NCI-H345 treated with DMSO at 0.1 percent for 48 hours (cell line): ENCODE data around the gene ALX4.

ENCODE experiments used
- DNase-seq: peaks from one replicate; lab custom pipeline; 2025; ENCODE audit not compliant: unreplicated experiment; lab: John Stamatoyannopoulos, UW

ALX4 gene

GRCh38 chr11:44309478-44310205 lies at the start of gene ALX4:
Gene ALX4 (minus strand): TSS chr11:44310139. CDS start chr11:44310062, 77 bp downstream.
- no peak for DNase-seq

GRCh38 chr11:44359162-44359561 lies 49.2 kb upstream of the ALX4 start:
- DNase-seq, result no peak

GRCh38 chr11:44358713-44359112 lies 48.8 kb upstream of the ALX4 start:
- no peak for DNase-seq

GRCh38 chr11:44357711-44358110 lies 47.8 kb upstream of the ALX4 start:
- no peak for DNase-seq

GRCh38 chr11:44356351-44356750 lies 46.4 kb upstream of the ALX4 start:
- no peak for DNase-seq

GRCh38 chr11:44351898-44352498 lies 42.1 kb upstream of the ALX4 start:
- DNase-seq, result no peak

- DNase-seq, result no peak
Measured at GRCh38 chr11:44351006-44351660, 41.2 kb upstream of the ALX4 start.

GRCh38 chr11:44349328-44349727 lies 39.4 kb upstream of the ALX4 start:
- DNase-seq, result no peak

- no peak for DNase-seq
Measured at GRCh38 chr11:44348721-44349120, 38.8 kb upstream of the ALX4 start.

GRCh38 chr11:44348114-44348513 lies 38.2 kb upstream of the ALX4 start:
- no peak for DNase-seq

- DNase-seq, result no peak
Measured at GRCh38 chr11:44347538-44347937, 37.6 kb upstream of the ALX4 start.

- DNase-seq, result no peak
Measured at GRCh38 chr11:44346983-44347382, 37.0 kb upstream of the ALX4 start.

GRCh38 chr11:44345781-44346180 lies 35.8 kb upstream of the ALX4 start:
- DNase-seq, result no peak

- DNase-seq, result no peak
Measured at GRCh38 chr11:44344921-44345320, 35.0 kb upstream of the ALX4 start.

- DNase-seq, result no peak
Measured at GRCh38 chr11:44344423-44344820, 34.5 kb upstream of the ALX4 start.

GRCh38 chr11:44343778-44344422 lies 34.0 kb upstream of the ALX4 start:
- DNase-seq, result no peak

- DNase-seq, result no peak
Measured at GRCh38 chr11:44342616-44343015, 32.7 kb upstream of the ALX4 start.

- DNase-seq, result no peak
Measured at GRCh38 chr11:44340656-44341055, 30.7 kb upstream of the ALX4 start.

- DNase-seq, result no peak
Measured at GRCh38 chr11:44339530-44339883, 29.6 kb upstream of the ALX4 start.

- DNase-seq, result no peak
Measured at GRCh38 chr11:44338698-44339529, 29.0 kb upstream of the ALX4 start.

- no peak for DNase-seq
Measured at GRCh38 chr11:44338026-44338425, 28.1 kb upstream of the ALX4 start.
